ENCODE measurements around the gene POU6F2. TPM values are rescaled to one million over a fixed set of nuclear protein-coding genes. Genes with fewer than 3 reads are reported as not detected.

The POU6F2 gene
- total RNA-seq, 1 experiment from 2014 or later: not detected

DNA sequence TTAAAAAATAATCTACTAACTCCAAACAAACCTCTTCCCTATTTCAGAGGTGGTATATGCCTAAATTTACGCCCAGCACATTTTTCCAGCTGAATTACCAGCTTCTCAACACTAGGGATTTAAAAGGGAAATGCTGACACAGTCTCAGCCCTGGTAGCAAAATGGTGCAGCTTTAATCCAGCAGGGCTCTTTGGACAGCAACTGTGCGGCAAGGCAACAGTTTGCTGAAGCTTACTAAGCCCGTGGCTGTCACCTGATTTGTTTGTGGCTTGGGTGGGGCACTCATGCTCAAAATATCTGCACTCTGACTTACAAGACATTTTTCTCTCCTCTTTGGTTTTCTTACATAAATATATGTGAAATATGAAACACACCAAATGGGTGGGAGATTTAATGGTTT lies 206.7 kb downstream of the POU6F2 start:
- Histone ChIP-seq H3K9ac (ENCODE audit: low read length) (no peak overlapping the region), H3K36me3 (ENCODE audit: low read depth, low read length) (no peaks in the 10 kb centered on the region), H2AFZ (ENCODE audit: low read length) (no peak overlapping the region), H3K27ac (ENCODE audit: low read length) (no peak overlapping the region), H3K4me3 (ENCODE audit: low read length) (no peak overlapping the region), H3K27me3 (ENCODE audit: low read length) (peaks cover 26% of the 10 kb centered on the region), H3K9me2 (replicated peaks; ENCODE audit: low read length) (no peaks in the 10 kb centered on the region), H3K79me2 (ENCODE audit: low read length) (no peaks in the 10 kb centered on the region), H3K9me3 (ENCODE audit: low read length) (no peaks in the 10 kb centered on the region), H4K20me1 (ENCODE audit: low read length) (no peaks in the 10 kb centered on the region), H3K4me1 (ENCODE audit: insufficient read depth, low read length) (no peaks in the 10 kb centered on the region), H3K4me2 (ENCODE audit: low read length) (no peak overlapping the region), H3F3A (ENCODE audit: low read length, unreplicated experiment) (no peaks in the 10 kb centered on the region)
- BruUV-seq (replicated peaks): no TSS peak
- ChIA-PET POLR2A (ENCODE audit: unreplicated experiment) (no interaction called here), CTCF (interaction anchor here (0.6 kb wide), 1 partner anchor 1549 kb away, joined by 3 read pairs; no protein-coding TSS in a partner anchor)
- TF ChIP-seq EZH2 (IDR thresholded peaks at IDR 0.05; ENCODE audit: low read length, unreplicated experiment): no peak
- TF ChIP-seq, protein P1, sequence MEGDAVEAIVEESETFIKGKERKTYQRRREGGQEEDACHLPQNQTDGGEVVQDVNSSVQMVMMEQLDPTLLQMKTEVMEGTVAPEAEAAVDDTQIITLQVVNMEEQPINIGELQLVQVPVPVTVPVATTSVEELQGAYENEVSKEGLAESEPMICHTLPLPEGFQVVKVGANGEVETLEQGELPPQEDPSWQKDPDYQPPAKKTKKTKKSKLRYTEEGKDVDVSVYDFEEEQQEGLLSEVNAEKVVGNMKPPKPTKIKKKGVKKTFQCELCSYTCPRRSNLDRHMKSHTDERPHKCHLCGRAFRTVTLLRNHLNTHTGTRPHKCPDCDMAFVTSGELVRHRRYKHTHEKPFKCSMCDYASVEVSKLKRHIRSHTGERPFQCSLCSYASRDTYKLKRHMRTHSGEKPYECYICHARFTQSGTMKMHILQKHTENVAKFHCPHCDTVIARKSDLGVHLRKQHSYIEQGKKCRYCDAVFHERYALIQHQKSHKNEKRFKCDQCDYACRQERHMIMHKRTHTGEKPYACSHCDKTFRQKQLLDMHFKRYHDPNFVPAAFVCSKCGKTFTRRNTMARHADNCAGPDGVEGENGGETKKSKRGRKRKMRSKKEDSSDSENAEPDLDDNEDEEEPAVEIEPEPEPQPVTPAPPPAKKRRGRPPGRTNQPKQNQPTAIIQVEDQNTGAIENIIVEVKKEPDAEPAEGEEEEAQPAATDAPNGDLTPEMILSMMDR (conservative IDR thresholded peaks at IDR 0.05; ENCODE audit: low read depth, low read length): no peak
- no peak for TF ChIP-seq EZH2phosphoT487 (IDR thresholded peaks at IDR 0.05; ENCODE audit: borderline replicate concordance, low read length)
- DNase-seq (peak; percentile 5), ATAC-seq (no peak)
- intact Hi-C loops (cut with micrococcal nuclease): no loop called here

DNA sequence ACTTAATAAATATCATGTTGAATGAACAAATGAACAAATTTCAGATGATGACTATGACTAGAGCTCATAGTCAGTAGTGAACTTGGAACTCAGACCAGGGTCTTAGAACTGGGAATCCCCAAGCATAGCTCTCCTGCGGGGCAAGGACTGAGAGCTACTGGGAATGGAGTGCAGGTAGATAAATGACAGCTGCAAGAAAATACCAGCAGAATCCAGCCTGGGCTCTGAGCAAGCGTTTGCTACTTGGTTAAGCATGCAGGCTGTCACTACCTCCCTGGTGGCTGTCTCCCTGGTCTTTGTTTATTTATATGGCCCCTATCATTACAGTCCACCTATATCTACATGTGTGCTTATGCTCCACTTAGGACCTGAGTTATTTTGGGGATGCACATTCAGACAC lies 208.4 kb downstream of the POU6F2 start:
- H3K4me3 ChIP-seq (ENCODE audit: low read length): no peak overlapping the region
- H2AFZ ChIP-seq (ENCODE audit: low read length): no peak overlapping the region
- TF ChIP-seq EZH2 (IDR thresholded peaks at IDR 0.05; ENCODE audit: low read length, unreplicated experiment): no peak
- no peak for TF ChIP-seq EZH2phosphoT487 (IDR thresholded peaks at IDR 0.05; ENCODE audit: borderline replicate concordance, low read length)
- TF ChIP-seq, protein P1 (conservative IDR thresholded peaks at IDR 0.05; ENCODE audit: low read depth, low read length): no peak
- intact Hi-C loops (cut with micrococcal nuclease): no loop called here
- H4K20me1 ChIP-seq (ENCODE audit: low read length): no peaks in the 10 kb centered on the region
- ATAC-seq (no peak), DNase-seq (no peak)
- H3F3A ChIP-seq (ENCODE audit: low read length, unreplicated experiment): no peaks in the 10 kb centered on the region
- peaks cover 26% of the 10 kb centered on the region for H3K27me3 ChIP-seq (ENCODE audit: low read length)
- no TSS peak for BruUV-seq (replicated peaks)
- H3K27ac ChIP-seq (ENCODE audit: low read length): no peak overlapping the region
- no peaks in the 10 kb centered on the region for H3K9me2 ChIP-seq (replicated peaks; ENCODE audit: low read length)
- no peaks in the 10 kb centered on the region for H3K79me2 ChIP-seq (ENCODE audit: low read length)
- H3K4me2 ChIP-seq (ENCODE audit: low read length): no peak overlapping the region
- no peak overlapping the region for H3K9ac ChIP-seq (ENCODE audit: low read length)
- H3K36me3 ChIP-seq (ENCODE audit: low read depth, low read length): no peaks in the 10 kb centered on the region
- ChIA-PET CTCF (no interaction called here), POLR2A (ENCODE audit: unreplicated experiment) (no interaction called here)
- H3K4me1 ChIP-seq (ENCODE audit: insufficient read depth, low read length): no peaks in the 10 kb centered on the region
- H3K9me3 ChIP-seq (ENCODE audit: low read length): no peaks in the 10 kb centered on the region

DNA sequence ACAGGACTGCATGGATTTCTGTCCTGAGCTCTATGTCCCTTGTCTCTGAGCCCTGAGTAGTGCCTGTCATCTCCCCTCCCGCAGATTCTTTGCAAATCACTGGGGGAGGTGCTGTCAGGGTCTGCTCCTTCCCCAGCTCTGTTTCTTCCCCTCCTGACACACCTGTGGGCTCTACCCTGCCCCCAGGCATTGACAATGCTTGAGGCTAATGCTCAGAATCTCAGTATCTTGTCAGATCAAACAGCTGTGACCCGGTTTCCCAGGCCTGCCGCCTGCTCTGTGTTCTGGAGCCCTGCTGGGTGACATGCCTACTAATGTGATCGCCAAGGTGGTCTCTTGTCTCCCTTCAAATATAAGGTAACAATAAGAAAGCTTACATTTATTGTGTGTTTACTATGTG lies 209.0 kb downstream of the POU6F2 start:
- BruUV-seq (replicated peaks): no TSS peak
- H3K27me3 ChIP-seq (ENCODE audit: low read length): peaks cover 26% of the 10 kb centered on the region
- ATAC-seq: no peak
- no peaks in the 10 kb centered on the region for H3K79me2 ChIP-seq (ENCODE audit: low read length)
- CTCF ChIA-PET: no interaction called here
- POLR2A ChIA-PET (ENCODE audit: unreplicated experiment): no interaction called here
- no peaks in the 10 kb centered on the region for H4K20me1 ChIP-seq (ENCODE audit: low read length)
- no peak overlapping the region for H3K27ac ChIP-seq (ENCODE audit: low read length)
- TF ChIP-seq, protein P1 (conservative IDR thresholded peaks at IDR 0.05; ENCODE audit: low read depth, low read length): no peak
- no peak for TF ChIP-seq EZH2phosphoT487 (IDR thresholded peaks at IDR 0.05; ENCODE audit: borderline replicate concordance, low read length)
- TF ChIP-seq EZH2 (IDR thresholded peaks at IDR 0.05; ENCODE audit: low read length, unreplicated experiment): no peak
- H3F3A ChIP-seq (ENCODE audit: low read length, unreplicated experiment): no peaks in the 10 kb centered on the region
- H2AFZ ChIP-seq (ENCODE audit: low read length): no peak overlapping the region
- H3K4me1 ChIP-seq (ENCODE audit: insufficient read depth, low read length): no peaks in the 10 kb centered on the region
- H3K4me2 ChIP-seq (ENCODE audit: low read length): no peak overlapping the region
- H3K4me3 ChIP-seq (ENCODE audit: low read length): no peak overlapping the region
- H3K36me3 ChIP-seq (ENCODE audit: low read depth, low read length): no peaks in the 10 kb centered on the region
- no peaks in the 10 kb centered on the region for H3K9me2 ChIP-seq (replicated peaks; ENCODE audit: low read length)
- no peaks in the 10 kb centered on the region for H3K9me3 ChIP-seq (ENCODE audit: low read length)
- intact Hi-C loops (cut with micrococcal nuclease): no loop called here
- no peak for DNase-seq
- H3K9ac ChIP-seq (ENCODE audit: low read length): no peak overlapping the region

Data from PC-3 (cell line).